Stimulated activated naive CD8-positive, alpha-beta T cell treated with anti-CD3 and anti-CD28 coated beads, Interleukin-15, Interleukin-2, amounts not matched to agents 100 ng/mL and 50 ng/mL, for 24 hours (primary cell): ENCODE results near the gene ZNF616.
A peak's percentile ranks its signal among the peaks of the same experiment; 100 is the strongest.
"Not testable (repeated sequence)": the region's sequence is repeated elsewhere in the genome, so short reads cannot be mapped to it uniquely, and the experiment has no call there.

ENCODE experiments used
- H3K27ac Mint-ChIP-seq: one replicate; pipeline ENCODE4 v1.8.0; 2021; ENCODE audit warnings: mild to moderate bottlenecking, mixed read lengths
- H3K27me3 Mint-ChIP-seq: one replicate; pipeline ENCODE4 v1.8.0; 2021; ENCODE audit warnings: mixed read lengths
- H3K36me3 Mint-ChIP-seq: one replicate; pipeline ENCODE4 v1.8.0; 2021; ENCODE audit warnings: low read depth, mixed read lengths
- H3K4me1 Mint-ChIP-seq: one replicate; pipeline ENCODE4 v1.8.0; 2021; ENCODE audit warnings: low read depth, mixed read lengths
- H3K4me3 Mint-ChIP-seq: one replicate; pipeline ENCODE4 v1.8.0; 2021; ENCODE audit warnings: mild to moderate bottlenecking, mixed read lengths
- H3K9me3 Mint-ChIP-seq: one replicate; pipeline ENCODE4 v1.8.0; 2021; ENCODE audit warnings: mixed read lengths

ZNF616 gene

DNA sequence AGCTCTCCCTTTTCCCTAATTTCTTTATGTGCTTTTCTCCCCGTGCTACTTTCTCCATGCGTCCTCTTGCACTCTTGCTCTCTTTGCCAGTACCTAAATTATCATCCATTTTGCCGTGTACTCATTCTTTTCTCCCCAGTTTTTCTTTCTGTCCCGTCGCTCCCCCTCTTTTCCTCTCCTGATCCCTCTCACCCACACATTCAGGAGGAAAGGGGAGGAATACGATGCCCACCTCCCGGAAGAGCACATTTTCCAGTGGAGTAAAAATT is 821 bp downstream of the ZNF616 start:
- no peaks in the 10 kb centered on the region for H3K27me3 Mint-ChIP-seq
- peaks cover 17% of the 10 kb centered on the region for H3K4me1 Mint-ChIP-seq
- peak overlapping the region; percentile 93 for H3K4me3 Mint-ChIP-seq
- peaks cover 31% of the 10 kb centered on the region for H3K9me3 Mint-ChIP-seq
- peak overlapping the region; percentile 92 for H3K27ac Mint-ChIP-seq
- H3K36me3 Mint-ChIP-seq, result peaks cover 38% of the 10 kb centered on the region

GRCh38 chr19:52138278-52138982 is 1.3 kb downstream of the ZNF616 start:
- H3K4me3 Mint-ChIP-seq, result peak overlapping the region; percentile 93

GRCh38 chr19:52120286-52120685 is 19.5 kb downstream of the ZNF616 start:
- Mint-ChIP-seq H3K27me3 (no peaks in the 10 kb centered on the region), H3K9me3 (peaks cover 63% of the 10 kb centered on the region), H3K36me3 (peaks cover 98% of the 10 kb centered on the region), H3K4me1 (no peaks in the 10 kb centered on the region), H3K27ac (no peak overlapping the region), H3K4me3 (no peak overlapping the region)

More at GRCh38 chr19:52138278-52138982, 1.3 kb downstream of the ZNF616 start:
- peaks cover 41% of the 10 kb centered on the region for H3K36me3 Mint-ChIP-seq
- peaks cover 17% of the 10 kb centered on the region for H3K4me1 Mint-ChIP-seq
- H3K9me3 Mint-ChIP-seq, result peaks cover 34% of the 10 kb centered on the region
- peak overlapping the region; percentile 92 for H3K27ac Mint-ChIP-seq
- no peaks in the 10 kb centered on the region for H3K27me3 Mint-ChIP-seq

GRCh38 chr19:52115526-52116053 is 24.1 kb downstream of the ZNF616 start:
- Mint-ChIP-seq H3K36me3 (peaks cover 87% of the 10 kb centered on the region), H3K4me1 (no peaks in the 10 kb centered on the region), H3K9me3 (peaks cover 69% of the 10 kb centered on the region), H3K4me3 (no peak overlapping the region), H3K27ac (no peak overlapping the region), H3K27me3 (no peaks in the 10 kb centered on the region)

DNA sequence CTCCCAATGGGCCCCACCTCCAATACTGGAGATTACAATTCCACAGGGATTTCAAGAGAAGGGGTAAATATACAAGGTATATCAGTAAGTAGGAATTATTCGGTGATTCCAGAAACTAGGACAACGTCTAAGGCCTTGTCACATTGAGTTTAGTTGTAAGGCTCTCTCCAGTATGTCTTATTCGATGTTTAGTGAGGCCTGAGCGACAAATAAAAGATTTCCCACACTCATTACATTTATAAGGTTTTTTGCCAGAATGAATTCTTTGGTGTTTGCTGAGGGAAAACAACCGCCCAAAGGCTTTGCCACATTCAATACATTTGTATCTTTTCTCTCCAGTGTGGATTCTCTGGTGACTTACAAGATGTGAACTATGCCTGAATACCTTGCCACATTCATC is 25.0 kb downstream of the ZNF616 start:
- Mint-ChIP-seq H3K27ac (no peak overlapping the region), H3K9me3 (peaks cover 64% of the 10 kb centered on the region), H3K27me3 (no peaks in the 10 kb centered on the region), H3K4me3 (no peak overlapping the region), H3K36me3 (peaks cover 83% of the 10 kb centered on the region), H3K4me1 (no peaks in the 10 kb centered on the region)

- Mint-ChIP-seq H3K27ac (no peak overlapping the region), H3K4me1 (no peaks in the 10 kb centered on the region), H3K36me3 (peaks cover 71% of the 10 kb centered on the region), H3K27me3 (no peaks in the 10 kb centered on the region), H3K4me3 (no peak overlapping the region), H3K9me3 (peaks cover 62% of the 10 kb centered on the region)
Measured at GRCh38 chr19:52112624-52113023, 27.1 kb downstream of the ZNF616 start.

- Mint-ChIP-seq H3K9me3 (peaks cover 60% of the 10 kb centered on the region), H3K4me1 (no peaks in the 10 kb centered on the region), H3K4me3 (no peak overlapping the region), H3K36me3 (peaks cover 65% of the 10 kb centered on the region), H3K27me3 (no peaks in the 10 kb centered on the region), H3K27ac (no peak overlapping the region)
Measured at GRCh38 chr19:52110780-52111179, 29.0 kb downstream of the ZNF616 start.

DNA sequence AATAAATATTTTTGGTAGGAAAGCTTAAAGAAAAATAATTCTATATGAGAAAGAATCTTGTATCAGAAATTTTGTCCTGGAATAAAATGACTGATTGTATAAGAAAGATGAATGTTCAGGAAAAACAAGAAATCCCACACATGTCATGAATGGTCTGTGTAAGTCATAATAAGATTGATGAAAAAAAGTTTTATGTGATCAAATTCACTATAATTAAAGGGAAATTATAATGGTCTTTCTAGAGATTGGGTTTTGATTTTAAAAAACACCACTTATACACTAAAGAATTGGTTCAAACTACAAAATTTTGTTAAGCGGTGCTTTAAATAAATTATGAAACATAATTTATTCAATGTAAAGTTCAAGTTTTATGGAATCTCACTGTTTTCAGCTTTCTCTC is 37.0 kb downstream of the ZNF616 start:
- H3K4me3 Mint-ChIP-seq, result no peak overlapping the region
- H3K36me3 Mint-ChIP-seq, result peaks cover 32% of the 10 kb centered on the region
- no peaks in the 10 kb centered on the region for H3K4me1 Mint-ChIP-seq
- no peaks in the 10 kb centered on the region for H3K27me3 Mint-ChIP-seq
- H3K9me3 Mint-ChIP-seq, result peaks cover 41% of the 10 kb centered on the region
- H3K27ac Mint-ChIP-seq, result no peak overlapping the region

- Mint-ChIP-seq H3K4me1 (no peaks in the 10 kb centered on the region), H3K4me3 (no peak overlapping the region), H3K27ac (no peak overlapping the region), H3K27me3 (no peaks in the 10 kb centered on the region), H3K9me3 (peaks cover 33% of the 10 kb centered on the region), H3K36me3 (peaks cover 25% of the 10 kb centered on the region)
Measured at GRCh38 chr19:52101866-52102562, 37.7 kb downstream of the ZNF616 start.

- Mint-ChIP-seq H3K4me1 (peaks cover 10% of the 10 kb centered on the region), H3K9me3 (peaks cover 40% of the 10 kb centered on the region), H3K36me3 (peaks cover 33% of the 10 kb centered on the region), H3K4me3 (no peak overlapping the region), H3K27me3 (no peaks in the 10 kb centered on the region), H3K27ac (no peak overlapping the region)
Measured at GRCh38 chr19:52099497-52100138, 40.1 kb downstream of the ZNF616 start.

GRCh38 chr19:52096416-52096815 is 43.3 kb downstream of the ZNF616 start:
- H3K36me3 Mint-ChIP-seq, result peaks cover 64% of the 10 kb centered on the region

GRCh38 chr19:52095172-52096014 is 44.3 kb downstream of the ZNF616 start, which contains the start of gene ZNF841:
TSS of gene ZNF841 (minus strand) at chr19:52095765. CDS start at chr19:52084801, 10,964 bp downstream.
- Mint-ChIP-seq H3K4me1 (peaks cover 31% of the 10 kb centered on the region), H3K27ac (peak within 1 kb of the TSS; percentile 90), H3K36me3 (peaks cover 74% of the 10 kb centered on the region), H3K4me3 (peak within 1 kb of the TSS; percentile 95), H3K9me3 (peaks cover 65% of the 10 kb centered on the region), H3K27me3 (no peaks in the 10 kb centered on the region)

More at GRCh38 chr19:52096416-52096815, 43.3 kb downstream of the ZNF616 start:
- peaks cover 56% of the 10 kb centered on the region for H3K9me3 Mint-ChIP-seq
- not testable (repeated sequence) for H3K27me3 Mint-ChIP-seq, H3K27ac Mint-ChIP-seq
- peak overlapping the region; percentile 95 for H3K4me3 Mint-ChIP-seq
- peaks cover 29% of the 10 kb centered on the region for H3K4me1 Mint-ChIP-seq

- Mint-ChIP-seq H3K9me3 (peaks cover 64% of the 10 kb centered on the region), H3K4me3 (peak overlapping the region; percentile 95), H3K36me3 (peaks cover 78% of the 10 kb centered on the region), H3K27ac (peak overlapping the region; percentile 90), H3K27me3 (no peaks in the 10 kb centered on the region), H3K4me1 (peaks cover 31% of the 10 kb centered on the region)
Measured at GRCh38 chr19:52094526-52095130, 45.1 kb downstream of the ZNF616 start.

DNA sequence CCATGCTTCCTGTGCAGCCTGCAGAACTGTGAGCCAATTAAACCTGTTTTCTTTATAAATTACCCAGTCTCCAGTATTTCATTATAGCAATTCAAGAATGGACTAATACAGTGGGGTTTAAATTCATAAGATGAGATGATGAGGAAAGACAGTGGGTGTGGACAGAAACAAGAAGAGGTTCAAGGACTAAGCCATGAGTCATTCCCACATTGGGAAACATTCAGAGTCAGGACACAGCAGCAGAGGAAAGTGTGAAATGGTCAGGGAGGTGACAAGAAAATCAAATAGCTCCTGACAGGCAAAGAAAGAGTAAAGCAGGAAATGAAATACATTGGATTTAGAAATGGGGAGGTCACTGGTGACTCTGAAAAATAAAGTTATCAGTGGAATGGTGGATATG is 53.3 kb downstream of the ZNF616 start:
- H3K36me3 Mint-ChIP-seq, result peaks cover 100% of the 10 kb centered on the region
- H3K4me3 Mint-ChIP-seq, result no peak overlapping the region
- H3K9me3 Mint-ChIP-seq, result peaks cover 71% of the 10 kb centered on the region
- H3K27ac Mint-ChIP-seq, result no peak overlapping the region
- H3K4me1 Mint-ChIP-seq, result peaks cover 3% of the 10 kb centered on the region
- H3K27me3 Mint-ChIP-seq, result no peaks in the 10 kb centered on the region
